Epidermal melanocyte (primary cell): Measurements from ENCODE around the gene COL15A1.
A peak's percentile ranks its signal among the peaks of the same experiment; 100 is the strongest.

Source experiments
- DNase-seq: peaks from one replicate; pipeline ENCODE4 v3.0.0; 2011; ENCODE audit warnings: low spot score; ENCODE audit not compliant: insufficient read length

The COL15A1 gene

GRCh38 chr9:99104459-99105151 is 160.9 kb downstream of the COL15A1 start, which contains the start of gene TGFBR1:
TSS of gene TGFBR1 (plus strand) at chr9:99105113. CDS start at chr9:99105206, 93 bp downstream.
- peak; percentile 95 for DNase-seq

GRCh38 chr9:99105152-99106043 is 161.7 kb downstream of the COL15A1 start:
- DNase-seq: peak; percentile 79

GRCh38 chr9:99106044-99106375 is 162.3 kb downstream of the COL15A1 start:
- no peak for DNase-seq

- DNase-seq: no peak
These were observed 163.7 kb downstream of the COL15A1 start for GRCh38 chr9:99107421-99107820.

GRCh38 chr9:99108131-99108530 is 164.4 kb downstream of the COL15A1 start:
- no peak for DNase-seq

GRCh38 chr9:99109522-99109921 is 165.8 kb downstream of the COL15A1 start:
- peak; percentile 54 for DNase-seq

- DNase-seq: no peak
These were observed 169.2 kb downstream of the COL15A1 start for GRCh38 chr9:99112750-99113413.

- DNase-seq: no peak
These were observed 169.8 kb downstream of the COL15A1 start for GRCh38 chr9:99113414-99114048.

- DNase-seq: no peak
These were observed 170.3 kb downstream of the COL15A1 start for GRCh38 chr9:99114049-99114440.

- peak; percentile 36 for DNase-seq
These were observed 171.3 kb downstream of the COL15A1 start for GRCh38 chr9:99114846-99115500.

GRCh38 chr9:99116003-99116411 is 172.3 kb downstream of the COL15A1 start:
- DNase-seq: no peak

- DNase-seq: no peak
These were observed 175.2 kb downstream of the COL15A1 start for GRCh38 chr9:99118782-99119466.

- DNase-seq: no peak
These were observed 176.4 kb downstream of the COL15A1 start for GRCh38 chr9:99119976-99120655.
